DMS53 (cell line): ENCODE results near the gene VWA3B.
"Not testable (repeated sequence)": the region's sequence is repeated elsewhere in the genome, so short reads cannot be mapped to it uniquely, and the experiment has no call there.

Source experiments
- DNase-seq: peaks from one replicate; lab custom pipeline; 2025; lab: John Stamatoyannopoulos, UW

VWA3B gene

GRCh38 chr2:98137196-98137595, 50.2 kb downstream of the VWA3B start:
- DNase-seq = no peak

GRCh38 chr2:98138978-98139377, 52.0 kb downstream of the VWA3B start:
- not testable (repeated sequence) for DNase-seq

- DNase-seq = peak; percentile 86
Measured at GRCh38 chr2:98140210-98140609, 53.2 kb downstream of the VWA3B start.

- DNase-seq = no peak
Measured at GRCh38 chr2:98142106-98142791, 55.3 kb downstream of the VWA3B start.

GRCh38 chr2:98145070-98145469, 58.1 kb downstream of the VWA3B start:
- DNase-seq = no peak

- not testable (repeated sequence) for DNase-seq
Measured at GRCh38 chr2:98147900-98148299, 60.9 kb downstream of the VWA3B start.

GRCh38 chr2:98148595-98149332, 61.8 kb downstream of the VWA3B start:
- no peak for DNase-seq

GRCh38 chr2:98149333-98149697, 62.3 kb downstream of the VWA3B start:
- DNase-seq = no peak

GRCh38 chr2:98153481-98153880, 66.5 kb downstream of the VWA3B start:
- DNase-seq = no peak

GRCh38 chr2:98155291-98155690, 68.3 kb downstream of the VWA3B start:
- no peak for DNase-seq

GRCh38 chr2:98155716-98156115, 68.7 kb downstream of the VWA3B start:
- no peak for DNase-seq

- DNase-seq = no peak
Measured at GRCh38 chr2:98156304-98156703, 69.3 kb downstream of the VWA3B start.

- DNase-seq = peak; percentile 38
Measured at GRCh38 chr2:98157557-98157956, 70.6 kb downstream of the VWA3B start.

- DNase-seq = no peak
Measured at GRCh38 chr2:98158305-98158704, 71.3 kb downstream of the VWA3B start.

GRCh38 chr2:98160554-98160953, 73.6 kb downstream of the VWA3B start:
- no peak for DNase-seq

GRCh38 chr2:98161186-98161585, 74.2 kb downstream of the VWA3B start:
- no peak for DNase-seq

GRCh38 chr2:98164256-98164655, 77.3 kb downstream of the VWA3B start:
- no peak for DNase-seq

GRCh38 chr2:98165516-98166071, 78.6 kb downstream of the VWA3B start:
- DNase-seq = no peak

GRCh38 chr2:98167916-98168315, 80.9 kb downstream of the VWA3B start:
- DNase-seq = no peak

GRCh38 chr2:98170076-98170475, 83.1 kb downstream of the VWA3B start:
- DNase-seq = no peak

GRCh38 chr2:98172150-98172765, 85.3 kb downstream of the VWA3B start:
- DNase-seq = no peak

- peak; percentile 34 for DNase-seq
Measured at GRCh38 chr2:98172951-98173350, 86.0 kb downstream of the VWA3B start.

GRCh38 chr2:98175811-98176210, 88.8 kb downstream of the VWA3B start:
- DNase-seq = peak; percentile 77
